LNCaP clone FGC (cell line): ENCODE results near the gene PACSIN2.

ENCODE experiments used
- DNase-seq: peaks from one replicate; pipeline ENCODE4 v3.0.0-alpha.2; 2011; ENCODE audit warnings: low read depth
- H3K4me3 ChIP-seq: 2 replicates; pipeline ENCODE4 v1.5.1; 2011; ENCODE audit warnings: mild to moderate bottlenecking, low read depth, low read length, control low read depth
- TF ChIP-seq, protein P1 (sequence below): IDR thresholded peaks from 2 replicates; pipeline ENCODE4 v1.5.1; 2012; ENCODE audit warnings: mild to moderate bottlenecking; ENCODE audit not compliant: control insufficient read depth, insufficient read depth; ENCODE audit errors: extremely low read depth

PACSIN2 gene

DNA sequence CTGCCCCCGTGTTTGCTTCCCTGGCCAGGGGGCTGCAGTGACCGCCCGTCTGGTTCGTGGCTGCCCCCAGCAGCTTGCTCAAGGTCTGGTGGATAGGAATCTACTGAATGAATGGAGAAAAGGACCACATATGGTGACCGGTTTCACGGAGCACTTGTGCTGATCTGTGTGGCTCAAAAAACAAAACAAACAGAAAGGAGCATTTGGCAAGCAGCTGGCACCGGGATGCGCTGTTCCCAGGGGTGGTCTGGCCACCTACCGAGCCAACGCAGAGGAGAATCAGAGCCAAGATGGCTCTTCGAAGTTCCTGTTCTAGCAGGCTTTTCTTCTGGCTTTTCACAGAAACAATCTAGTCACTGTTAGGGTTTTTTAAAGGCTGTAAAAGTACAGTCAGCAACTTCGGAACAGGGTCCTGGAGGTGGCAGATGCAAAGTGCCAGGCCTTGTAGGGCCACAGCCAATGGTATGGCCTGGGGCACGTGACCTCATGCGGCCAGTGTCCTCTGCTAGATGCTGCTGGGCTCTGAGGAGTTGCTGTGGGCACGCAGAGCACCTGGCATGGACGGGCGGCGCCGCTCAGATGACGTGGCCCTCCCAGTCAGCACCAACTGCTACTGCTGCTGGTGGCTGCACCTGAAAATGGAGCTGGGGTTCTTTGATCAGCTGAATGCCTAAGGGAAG lies 27.3 kb upstream of the PACSIN2 start:
- DNase-seq: peak; percentile 47
- TF ChIP-seq, protein P1, sequence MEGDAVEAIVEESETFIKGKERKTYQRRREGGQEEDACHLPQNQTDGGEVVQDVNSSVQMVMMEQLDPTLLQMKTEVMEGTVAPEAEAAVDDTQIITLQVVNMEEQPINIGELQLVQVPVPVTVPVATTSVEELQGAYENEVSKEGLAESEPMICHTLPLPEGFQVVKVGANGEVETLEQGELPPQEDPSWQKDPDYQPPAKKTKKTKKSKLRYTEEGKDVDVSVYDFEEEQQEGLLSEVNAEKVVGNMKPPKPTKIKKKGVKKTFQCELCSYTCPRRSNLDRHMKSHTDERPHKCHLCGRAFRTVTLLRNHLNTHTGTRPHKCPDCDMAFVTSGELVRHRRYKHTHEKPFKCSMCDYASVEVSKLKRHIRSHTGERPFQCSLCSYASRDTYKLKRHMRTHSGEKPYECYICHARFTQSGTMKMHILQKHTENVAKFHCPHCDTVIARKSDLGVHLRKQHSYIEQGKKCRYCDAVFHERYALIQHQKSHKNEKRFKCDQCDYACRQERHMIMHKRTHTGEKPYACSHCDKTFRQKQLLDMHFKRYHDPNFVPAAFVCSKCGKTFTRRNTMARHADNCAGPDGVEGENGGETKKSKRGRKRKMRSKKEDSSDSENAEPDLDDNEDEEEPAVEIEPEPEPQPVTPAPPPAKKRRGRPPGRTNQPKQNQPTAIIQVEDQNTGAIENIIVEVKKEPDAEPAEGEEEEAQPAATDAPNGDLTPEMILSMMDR: no peak

DNA sequence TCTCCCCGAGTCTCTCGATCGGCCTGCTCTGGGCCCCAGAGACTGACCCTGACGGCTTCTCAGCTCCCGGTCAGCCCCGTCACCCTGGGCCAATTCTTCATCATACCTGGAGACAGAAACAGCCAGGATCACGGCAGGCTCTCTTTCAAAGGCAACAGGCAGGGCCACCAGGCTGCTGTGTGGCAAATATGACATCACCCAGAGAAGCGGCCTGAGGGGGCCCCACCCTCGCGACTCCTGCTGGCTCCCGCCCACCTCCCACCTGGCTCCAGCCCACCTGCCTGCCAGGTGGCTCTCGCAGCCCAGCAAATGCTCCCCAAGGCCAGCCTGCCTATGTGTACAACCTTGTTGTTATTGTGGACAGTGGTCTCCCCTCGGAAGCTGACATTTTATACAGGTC lies 24.9 kb upstream of the PACSIN2 start:
- no peak for DNase-seq
- H3K4me3 ChIP-seq: no peak overlapping the region
- TF ChIP-seq, protein P1: no peak

More for the DNA sequence above, 27.3 kb upstream of the PACSIN2 start:
- H3K4me3 ChIP-seq: no peak overlapping the region

DNA sequence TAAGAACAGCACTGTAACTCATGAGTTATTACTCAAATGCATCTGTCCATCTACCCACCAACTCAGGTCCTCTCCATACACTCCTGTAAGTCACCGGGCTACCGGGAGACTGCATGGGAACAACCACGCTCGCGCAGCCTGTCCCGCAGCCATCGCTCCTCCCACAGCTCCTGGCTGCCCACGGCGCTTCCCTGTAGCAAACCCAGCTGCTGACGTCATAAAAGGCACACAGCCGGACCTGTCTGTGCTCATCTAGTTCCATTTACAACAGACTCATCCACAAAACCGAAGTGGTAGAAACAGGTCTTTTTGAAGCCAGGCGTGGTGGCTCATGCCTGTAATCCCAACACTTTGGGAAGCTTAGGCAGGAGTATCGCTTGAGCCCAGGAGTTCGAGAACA lies 23.4 kb upstream of the PACSIN2 start:
- no peak overlapping the region for H3K4me3 ChIP-seq
- TF ChIP-seq, protein P1: no peak
- DNase-seq: no peak

DNA sequence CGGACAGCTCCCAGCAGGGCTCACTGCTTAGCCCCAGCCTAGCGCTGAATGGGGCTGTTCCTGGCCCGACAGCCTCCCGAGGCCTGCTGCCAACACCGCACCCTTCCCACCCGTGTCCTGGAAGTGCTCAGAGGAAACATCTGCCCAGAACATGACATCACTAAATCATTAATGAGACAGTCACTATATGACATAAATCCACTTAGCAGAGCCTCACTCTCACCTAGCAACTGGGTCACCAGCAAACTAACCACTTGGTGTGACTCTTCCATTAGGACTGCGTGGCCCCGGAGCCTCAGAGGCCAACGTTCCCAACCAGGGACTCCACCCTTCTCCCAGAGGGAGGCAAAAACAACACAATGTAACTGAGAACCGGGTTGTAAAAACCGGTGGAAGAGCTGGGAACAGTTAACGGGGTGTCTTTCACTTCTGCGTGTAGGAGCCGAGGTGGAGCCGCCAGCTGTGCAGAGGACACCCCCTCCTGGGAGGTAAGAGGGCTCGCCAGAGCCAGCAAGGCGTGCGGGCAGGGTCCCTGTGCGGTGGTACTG lies 21.4 kb upstream of the PACSIN2 start:
- TF ChIP-seq, protein P1: no peak
- no peak for DNase-seq
- H3K4me3 ChIP-seq: no peak overlapping the region

DNA sequence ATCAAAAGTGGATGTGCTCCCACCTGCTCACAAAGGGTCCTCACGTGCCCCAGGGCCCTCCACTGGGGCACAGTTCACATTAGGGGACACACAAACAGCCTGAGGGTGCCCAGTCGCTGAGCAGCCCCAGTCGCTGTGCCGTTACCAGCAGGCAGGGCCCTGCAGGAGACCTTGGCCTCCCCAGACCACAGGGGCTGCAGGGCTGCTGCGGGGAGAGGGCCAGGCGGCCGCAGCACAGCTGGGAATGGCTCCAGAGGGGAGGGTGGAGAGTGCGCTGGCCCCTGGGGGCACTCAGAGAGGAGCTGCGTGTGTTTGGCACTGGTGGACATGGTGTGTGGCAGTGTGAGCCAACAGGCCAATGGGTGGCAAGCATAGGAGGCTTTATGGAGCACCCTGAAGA lies 20.3 kb upstream of the PACSIN2 start:
- TF ChIP-seq, protein P1: no peak
- no peak overlapping the region for H3K4me3 ChIP-seq
- no peak for DNase-seq

DNA sequence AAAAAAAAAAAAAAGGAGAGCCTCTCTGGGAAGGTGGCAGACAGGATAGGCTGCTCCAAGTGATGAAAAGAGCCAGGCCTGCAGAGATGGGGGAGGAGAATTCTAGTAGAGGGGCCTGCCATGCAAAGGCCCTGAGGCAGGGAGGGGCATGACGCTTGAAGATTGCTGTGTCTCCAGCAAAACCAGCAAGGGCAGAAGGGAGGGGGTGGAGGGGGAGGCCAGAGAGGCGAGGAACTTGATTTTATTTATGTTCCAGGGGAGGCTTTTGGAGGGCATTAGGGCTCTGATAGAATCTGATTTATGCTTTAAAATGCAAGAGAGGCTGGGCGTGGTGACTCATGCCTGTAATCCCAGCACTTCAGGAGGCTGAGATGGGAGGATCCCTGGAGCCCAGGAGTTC lies 16.7 kb upstream of the PACSIN2 start:
- no peak for DNase-seq
- TF ChIP-seq, protein P1: no peak
- no peak overlapping the region for H3K4me3 ChIP-seq

DNA sequence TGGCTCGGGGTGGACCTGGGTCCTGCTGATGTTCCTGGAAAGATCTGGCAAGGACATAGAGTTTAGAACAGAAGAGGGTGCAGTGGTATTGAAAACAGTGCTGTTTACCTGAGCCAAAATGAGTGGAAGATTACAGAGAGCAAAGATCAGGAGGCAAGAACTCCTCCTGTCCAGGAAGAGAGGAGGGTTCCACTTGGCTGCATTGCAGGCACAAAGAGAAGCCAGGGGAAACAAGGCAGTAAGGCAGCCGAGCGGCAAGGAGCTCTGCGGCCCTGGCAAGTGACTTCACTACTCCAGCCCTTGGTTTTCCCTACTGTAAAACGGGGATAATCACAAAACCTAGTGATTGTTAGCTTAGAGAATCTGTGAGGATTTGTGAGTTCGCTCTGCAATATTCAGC lies 3.7 kb upstream of the PACSIN2 start:
- H3K4me3 ChIP-seq: no peak overlapping the region

More for the DNA sequence above, 3.7 kb upstream of the PACSIN2 start:
- DNase-seq: no peak
- TF ChIP-seq, protein P1: no peak
